ENCODE measurements around the gene FGFR3. TPM values are rescaled to one million over a fixed set of nuclear protein-coding genes. Genes with fewer than 3 reads are reported as not detected.

The FGFR3 gene
- polyA plus RNA-seq, 1 of the 3 experiments (the other 2 are of a cell fraction), result 1.1 TPM

DNA sequence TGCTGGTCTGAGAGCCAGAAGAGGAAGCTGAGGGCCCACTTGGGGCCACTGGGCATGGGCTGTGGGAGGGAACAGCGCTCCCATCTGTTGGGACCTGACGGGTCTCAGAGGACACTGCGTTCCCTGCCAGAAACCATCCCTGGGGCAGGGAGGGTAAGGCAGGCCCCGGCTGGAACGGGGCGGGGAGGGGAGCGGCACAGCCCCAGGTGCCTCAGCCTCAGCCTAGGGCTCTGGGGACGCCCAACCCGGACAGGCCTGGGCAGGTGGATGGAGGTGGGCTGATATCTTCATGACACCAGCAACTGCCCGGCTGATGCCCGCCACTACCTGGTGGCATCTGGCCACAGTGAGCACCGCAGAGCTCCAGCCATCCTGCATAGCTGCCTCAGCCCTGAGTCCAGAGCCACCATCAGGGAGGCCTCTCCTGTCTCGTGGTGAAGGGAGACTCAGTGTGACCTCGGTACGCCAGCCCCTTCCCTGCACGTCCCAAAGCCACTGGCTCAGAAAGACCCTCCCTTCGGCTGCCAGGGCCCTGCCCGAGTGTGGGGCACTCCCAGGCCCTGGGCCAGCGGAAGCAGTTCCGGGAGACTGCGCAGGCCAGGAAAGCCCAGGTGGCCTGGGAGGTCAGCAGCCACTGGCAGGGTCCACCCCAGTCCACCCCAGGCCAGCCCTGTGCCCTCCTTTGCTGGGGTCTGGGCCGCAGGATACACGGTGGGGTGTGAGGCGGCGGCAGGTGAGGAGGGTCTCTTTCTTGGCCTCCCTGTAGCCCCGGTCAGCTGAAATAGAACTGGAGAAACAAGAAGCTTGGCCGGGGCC, 34.6 kb upstream of the FGFR3 start (continued):
- TF ChIP-seq, protein P1, sequence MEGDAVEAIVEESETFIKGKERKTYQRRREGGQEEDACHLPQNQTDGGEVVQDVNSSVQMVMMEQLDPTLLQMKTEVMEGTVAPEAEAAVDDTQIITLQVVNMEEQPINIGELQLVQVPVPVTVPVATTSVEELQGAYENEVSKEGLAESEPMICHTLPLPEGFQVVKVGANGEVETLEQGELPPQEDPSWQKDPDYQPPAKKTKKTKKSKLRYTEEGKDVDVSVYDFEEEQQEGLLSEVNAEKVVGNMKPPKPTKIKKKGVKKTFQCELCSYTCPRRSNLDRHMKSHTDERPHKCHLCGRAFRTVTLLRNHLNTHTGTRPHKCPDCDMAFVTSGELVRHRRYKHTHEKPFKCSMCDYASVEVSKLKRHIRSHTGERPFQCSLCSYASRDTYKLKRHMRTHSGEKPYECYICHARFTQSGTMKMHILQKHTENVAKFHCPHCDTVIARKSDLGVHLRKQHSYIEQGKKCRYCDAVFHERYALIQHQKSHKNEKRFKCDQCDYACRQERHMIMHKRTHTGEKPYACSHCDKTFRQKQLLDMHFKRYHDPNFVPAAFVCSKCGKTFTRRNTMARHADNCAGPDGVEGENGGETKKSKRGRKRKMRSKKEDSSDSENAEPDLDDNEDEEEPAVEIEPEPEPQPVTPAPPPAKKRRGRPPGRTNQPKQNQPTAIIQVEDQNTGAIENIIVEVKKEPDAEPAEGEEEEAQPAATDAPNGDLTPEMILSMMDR (IDR thresholded peaks at IDR 0.05), result no peak
- no peak for TF ChIP-seq SIN3A (IDR thresholded peaks at IDR 0.05; ENCODE audit: borderline replicate concordance, low read depth, low read length)

DNA sequence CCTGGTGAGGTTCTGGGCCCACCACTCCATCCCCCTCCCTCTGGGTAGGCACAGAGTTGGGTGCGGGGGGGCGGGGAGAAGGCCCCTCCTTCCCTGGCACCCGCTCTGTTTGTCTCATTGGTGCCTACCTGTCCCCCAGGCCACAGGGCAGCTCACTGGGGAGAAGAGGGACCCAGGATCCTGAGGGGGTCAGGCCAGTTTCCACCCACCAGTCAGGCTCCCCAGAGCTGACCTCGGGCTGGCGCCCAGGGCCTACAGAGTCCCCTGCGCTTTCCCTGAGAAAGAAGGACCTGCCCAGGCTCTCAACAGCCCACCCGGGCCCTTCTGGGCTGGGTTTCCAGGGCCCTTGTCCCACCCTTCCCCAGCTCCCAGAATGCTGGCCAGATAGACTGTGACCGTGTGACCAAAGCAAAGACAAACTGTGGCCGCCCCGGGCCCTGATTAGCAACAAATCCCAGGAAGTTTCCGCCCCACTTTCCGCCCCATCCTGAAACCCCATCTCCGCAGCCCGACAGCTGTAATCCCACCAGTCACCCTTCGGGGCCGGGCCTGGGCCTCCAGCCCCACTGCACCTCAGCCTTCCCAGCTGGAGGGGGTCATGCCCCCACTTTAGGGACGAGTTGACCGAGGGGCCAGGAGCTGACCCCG, 33.8 kb upstream of the FGFR3 start:
- no peaks in the 10 kb centered on the region for H3K36me3 ChIP-seq (replicated peaks in 1 of 2; ENCODE audit: control insufficient read depth in 1 of 2, insufficient read depth in 2 of 2, low read length in 1 of 2)
- no peaks in the 10 kb centered on the region for H4K20me1 ChIP-seq (ENCODE audit: insufficient read depth)
- H3K9ac ChIP-seq, result no peak overlapping the region
- no peaks in the 10 kb centered on the region for H3K79me2 ChIP-seq (ENCODE audit: insufficient read depth)
- 84% methylated on average over 8 of the region's 19 CpGs for WGBS (ENCODE audit: low lambda C conversion rate)
- H3K27me3 ChIP-seq (ENCODE audit: insufficient read depth), result no peaks in the 10 kb centered on the region
- H3K4me1 ChIP-seq (ENCODE audit: control insufficient read depth in 1 of 2, insufficient read depth in 2 of 2, low read depth in 1 of 2, low read length in 1 of 2), result peaks cover 0 to 21% of the 10 kb centered on the region in 2 experiments; a peak in 1 of 4 replicates
- H3K4me3 ChIP-seq (ENCODE audit: low read depth in 2 of 2, low read length in 1 of 2), result no peak overlapping the region
- H2AFZ ChIP-seq (ENCODE audit: low read depth), result no peak overlapping the region
- no peak overlapping the region for H3K4me2 ChIP-seq
- H3F3A ChIP-seq (replicated peaks; ENCODE audit: insufficient read depth), result no peaks in the 10 kb centered on the region
- TF ChIP-seq, protein P2, sequence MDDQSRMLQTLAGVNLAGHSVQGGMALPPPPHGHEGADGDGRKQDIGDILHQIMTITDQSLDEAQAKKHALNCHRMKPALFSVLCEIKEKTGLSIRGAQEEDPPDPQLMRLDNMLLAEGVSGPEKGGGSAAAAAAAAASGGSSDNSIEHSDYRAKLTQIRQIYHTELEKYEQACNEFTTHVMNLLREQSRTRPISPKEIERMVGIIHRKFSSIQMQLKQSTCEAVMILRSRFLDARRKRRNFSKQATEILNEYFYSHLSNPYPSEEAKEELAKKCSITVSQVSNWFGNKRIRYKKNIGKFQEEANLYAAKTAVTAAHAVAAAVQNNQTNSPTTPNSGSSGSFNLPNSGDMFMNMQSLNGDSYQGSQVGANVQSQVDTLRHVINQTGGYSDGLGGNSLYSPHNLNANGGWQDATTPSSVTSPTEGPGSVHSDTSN (IDR thresholded peaks at IDR 0.05), result no peak
- TF ChIP-seq RXRA (IDR thresholded peaks at IDR 0.05; ENCODE audit: borderline replicate concordance, low read depth), result no peak
- TF ChIP-seq GABPA (IDR thresholded peaks at IDR 0.05; ENCODE audit: low read depth), result no peak
- no peak for TF ChIP-seq SMC3 (IDR thresholded peaks at IDR 0.05; ENCODE audit: low read depth, low read length)
- TF ChIP-seq, protein P3, sequence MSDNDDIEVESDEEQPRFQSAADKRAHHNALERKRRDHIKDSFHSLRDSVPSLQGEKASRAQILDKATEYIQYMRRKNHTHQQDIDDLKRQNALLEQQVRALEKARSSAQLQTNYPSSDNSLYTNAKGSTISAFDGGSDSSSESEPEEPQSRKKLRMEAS (IDR thresholded peaks at IDR 0.05; ENCODE audit: low read depth), result no peak
- TF ChIP-seq, protein P4, sequence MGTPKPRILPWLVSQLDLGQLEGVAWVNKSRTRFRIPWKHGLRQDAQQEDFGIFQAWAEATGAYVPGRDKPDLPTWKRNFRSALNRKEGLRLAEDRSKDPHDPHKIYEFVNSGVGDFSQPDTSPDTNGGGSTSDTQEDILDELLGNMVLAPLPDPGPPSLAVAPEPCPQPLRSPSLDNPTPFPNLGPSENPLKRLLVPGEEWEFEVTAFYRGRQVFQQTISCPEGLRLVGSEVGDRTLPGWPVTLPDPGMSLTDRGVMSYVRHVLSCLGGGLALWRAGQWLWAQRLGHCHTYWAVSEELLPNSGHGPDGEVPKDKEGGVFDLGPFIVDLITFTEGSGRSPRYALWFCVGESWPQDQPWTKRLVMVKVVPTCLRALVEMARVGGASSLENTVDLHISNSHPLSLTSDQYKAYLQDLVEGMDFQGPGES (IDR thresholded peaks at IDR 0.05; ENCODE audit: low read depth, low read length), result no peak
- no peak for TF ChIP-seq TEAD4 (IDR thresholded peaks at IDR 0.05; ENCODE audit: borderline replicate concordance, insufficient read depth)
- no peak for TF ChIP-seq FOSL2 (IDR thresholded peaks at IDR 0.05; ENCODE audit: borderline replicate concordance, low read depth)
- no peak for TF ChIP-seq NRF1 (IDR thresholded peaks at IDR 0.05; ENCODE audit: low read depth, low read length)
- no peak overlapping the region for H3K27ac ChIP-seq (ENCODE audit: low read depth in 2 of 2, low read length in 1 of 2)
- no peaks in the 10 kb centered on the region for H3K9me2 ChIP-seq
- CTCF ChIA-PET, result interaction anchor here (0.6 to 12.0 kb wide), 4 partner anchors 11 to 83 kb away, joined by 3 to 88 read pairs (median 8); no protein-coding TSS in a partner anchor
- DNase-seq, result no peak
- POLR2A ChIA-PET, result no interaction called here
- no peaks in the 10 kb centered on the region for H3K9me3 ChIP-seq

All from SK-N-SH (cell line).